ENCODE results near the gene SPEF2.
A peak's percentile ranks its signal among the peaks of the same experiment; 100 is the strongest.

The SPEF2 gene, protein sequence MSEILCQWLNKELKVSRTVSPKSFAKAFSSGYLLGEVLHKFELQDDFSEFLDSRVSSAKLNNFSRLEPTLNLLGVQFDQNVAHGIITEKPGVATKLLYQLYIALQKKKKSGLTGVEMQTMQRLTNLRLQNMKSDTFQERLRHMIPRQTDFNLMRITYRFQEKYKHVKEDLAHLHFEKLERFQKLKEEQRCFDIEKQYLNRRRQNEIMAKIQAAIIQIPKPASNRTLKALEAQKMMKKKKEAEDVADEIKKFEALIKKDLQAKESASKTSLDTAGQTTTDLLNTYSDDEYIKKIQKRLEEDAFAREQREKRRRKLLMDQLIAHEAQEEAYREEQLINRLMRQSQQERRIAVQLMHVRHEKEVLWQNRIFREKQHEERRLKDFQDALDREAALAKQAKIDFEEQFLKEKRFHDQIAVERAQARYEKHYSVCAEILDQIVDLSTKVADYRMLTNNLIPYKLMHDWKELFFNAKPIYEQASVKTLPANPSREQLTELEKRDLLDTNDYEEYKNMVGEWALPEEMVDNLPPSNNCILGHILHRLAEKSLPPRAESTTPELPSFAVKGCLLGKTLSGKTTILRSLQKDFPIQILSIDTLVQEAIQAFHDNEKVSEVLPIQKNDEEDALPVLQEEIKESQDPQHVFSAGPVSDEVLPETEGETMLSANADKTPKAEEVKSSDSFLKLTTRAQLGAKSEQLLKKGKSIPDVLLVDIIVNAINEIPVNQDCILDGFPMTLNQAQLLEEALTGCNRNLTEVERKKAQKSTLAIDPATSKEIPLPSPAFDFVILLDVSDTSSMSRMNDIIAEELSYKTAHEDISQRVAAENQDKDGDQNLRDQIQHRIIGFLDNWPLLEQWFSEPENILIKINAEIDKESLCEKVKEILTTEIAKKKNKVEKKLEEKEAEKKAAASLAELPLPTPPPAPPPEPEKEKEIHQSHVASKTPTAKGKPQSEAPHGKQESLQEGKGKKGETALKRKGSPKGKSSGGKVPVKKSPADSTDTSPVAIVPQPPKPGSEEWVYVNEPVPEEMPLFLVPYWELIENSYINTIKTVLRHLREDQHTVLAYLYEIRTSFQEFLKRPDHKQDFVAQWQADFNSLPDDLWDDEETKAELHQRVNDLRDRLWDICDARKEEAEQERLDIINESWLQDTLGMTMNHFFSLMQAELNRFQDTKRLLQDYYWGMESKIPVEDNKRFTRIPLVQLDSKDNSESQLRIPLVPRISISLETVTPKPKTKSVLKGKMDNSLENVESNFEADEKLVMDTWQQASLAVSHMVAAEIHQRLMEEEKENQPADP (N-terminal part only)

DNA sequence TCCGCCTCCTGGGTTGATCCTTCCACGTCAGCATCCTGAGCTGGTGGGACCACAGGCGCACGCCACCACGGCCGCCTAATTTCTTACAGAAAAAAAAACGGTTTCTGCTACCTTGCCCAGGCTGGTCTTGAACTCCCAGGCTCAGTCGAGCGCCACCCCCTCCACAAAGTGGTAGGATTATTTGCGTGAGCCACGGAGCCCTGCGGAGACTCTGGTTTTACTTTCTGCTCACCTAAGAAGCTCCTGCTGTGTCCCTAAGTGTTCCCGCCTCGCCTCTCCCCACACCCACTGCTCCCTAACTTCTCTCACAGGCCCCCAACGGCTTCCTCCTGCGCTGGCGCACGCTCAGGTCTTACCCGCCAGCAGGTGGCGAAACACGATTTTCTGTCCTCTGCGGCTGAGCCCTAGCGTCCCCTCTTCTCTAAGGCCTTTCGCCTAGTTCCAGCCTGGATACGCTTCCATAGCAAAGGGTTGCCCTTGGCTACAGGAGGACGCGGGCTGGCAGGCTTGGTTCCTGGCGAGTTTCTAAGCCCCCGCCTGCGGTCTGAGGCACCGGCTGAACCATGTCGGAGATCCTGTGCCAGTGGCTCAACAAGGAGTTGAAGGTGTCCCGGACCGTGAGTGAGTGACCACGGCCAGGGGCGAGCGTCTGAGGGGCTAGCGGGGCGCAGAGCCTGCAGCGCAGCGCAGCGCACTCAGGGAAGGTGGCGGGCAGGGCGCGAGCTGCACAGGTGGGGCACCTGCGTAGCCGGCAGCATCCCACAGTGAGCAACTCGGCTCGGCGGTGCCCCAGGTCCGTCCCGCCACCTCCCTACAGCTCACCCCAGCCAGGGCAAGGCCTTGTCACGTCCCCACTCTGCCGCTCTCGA is at the start of gene SPEF2:
TSS of gene SPEF2 (plus strand) at position 429 of the 869 bp plus-strand sequence. CDS start at position 564, 135 bp downstream.
- peak; percentile 49 to 69 (median 67) for DNase-seq (ENCODE audit: low read depth in 2 of 3, low spot score in 2 of 3)

DNA sequence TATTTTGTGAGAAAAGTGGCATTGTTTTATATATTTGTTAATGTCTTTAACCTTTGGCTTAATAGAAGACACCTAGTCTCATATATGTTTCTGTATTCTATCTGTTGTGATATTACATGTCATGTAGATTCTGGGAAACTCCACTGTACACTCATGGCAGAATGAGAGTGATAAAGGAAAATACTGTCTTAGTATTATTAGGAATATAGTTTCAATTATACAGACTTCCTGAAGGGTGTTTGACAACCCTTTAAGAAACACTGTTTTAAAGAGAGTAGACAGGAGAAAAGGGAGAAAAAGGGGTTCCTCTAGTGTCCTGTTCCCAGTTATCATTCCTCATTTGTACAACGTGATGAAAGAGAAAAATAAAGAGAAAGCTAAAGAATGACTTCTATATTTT is 42.1 kb upstream of the SPEF2 start:
- no peak for DNase-seq (ENCODE audit: low read depth in 2 of 3, low spot score in 2 of 3)

DNA sequence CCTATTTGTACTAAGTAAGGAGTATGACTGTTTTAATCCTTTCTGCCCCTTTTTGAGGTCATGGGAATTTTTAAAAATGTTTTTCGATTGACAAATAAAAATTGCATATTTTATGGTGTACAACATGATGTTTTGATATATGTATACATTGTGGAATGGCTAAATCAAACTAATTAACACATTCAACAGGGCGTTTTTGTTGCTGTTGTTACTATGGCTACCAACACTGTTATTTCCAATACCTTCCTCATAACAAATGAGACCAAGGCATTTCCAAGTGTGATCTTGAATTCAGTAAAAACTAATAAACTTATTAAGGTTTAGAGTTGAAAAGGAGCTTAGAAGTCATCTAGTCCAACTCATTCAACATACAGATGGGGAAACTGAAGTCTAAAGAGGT is 30.2 kb upstream of the SPEF2 start:
- DNase-seq (ENCODE audit: low read depth in 2 of 3, low spot score in 2 of 3), result no peak

DNA sequence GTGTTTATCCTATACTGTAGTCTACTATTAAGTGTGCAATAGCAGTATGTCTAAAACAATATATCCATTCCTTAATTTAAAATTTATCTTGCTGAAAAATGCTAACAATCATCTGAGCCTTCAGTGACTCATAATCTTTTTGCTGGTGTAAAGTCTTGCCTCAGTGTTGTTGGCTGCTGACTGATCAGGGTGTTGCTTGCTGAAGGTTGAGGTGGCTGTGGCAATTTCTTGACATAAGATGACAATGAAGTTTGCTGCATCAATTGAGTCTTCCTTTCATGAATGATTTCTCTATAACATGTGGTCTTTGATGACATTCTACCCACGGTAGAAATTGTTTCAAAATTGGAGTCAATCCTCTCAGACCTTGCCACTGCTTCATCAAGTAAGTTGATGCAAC is 24.3 kb upstream of the SPEF2 start:
- no peak for DNase-seq (ENCODE audit: low read depth in 2 of 3, low spot score in 2 of 3)

DNA sequence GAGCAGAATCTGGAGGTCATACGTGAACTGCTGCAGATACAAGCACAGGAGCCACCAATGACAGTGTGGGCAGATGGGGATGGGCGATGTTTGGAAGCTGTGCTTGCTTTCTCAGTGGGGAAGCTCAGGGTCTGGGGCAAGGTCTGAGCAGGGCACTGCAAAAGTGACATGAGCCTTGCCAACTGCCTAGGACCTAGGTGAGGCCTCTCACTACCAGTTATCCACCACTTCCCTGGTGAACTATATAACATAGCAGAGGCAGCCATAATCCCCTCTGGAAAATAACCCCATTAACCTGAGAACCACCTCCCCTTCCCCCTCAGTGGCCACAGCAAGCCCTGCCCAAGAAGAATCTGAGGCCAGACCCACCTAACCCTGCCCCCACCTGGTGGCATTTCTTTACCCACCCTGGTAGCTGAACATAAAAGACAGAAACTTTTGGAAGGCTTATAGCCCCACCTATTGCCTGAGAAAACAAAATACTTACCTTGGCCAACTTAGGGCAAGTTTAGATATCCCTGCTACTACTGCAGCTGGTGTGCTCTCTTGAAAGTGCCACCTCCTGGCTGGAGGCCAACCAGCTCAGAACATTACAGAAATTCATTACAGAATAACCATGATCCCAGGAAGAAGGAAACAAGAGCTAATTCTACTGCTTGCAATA is 18.8 kb upstream of the SPEF2 start:
- no peak for DNase-seq (ENCODE audit: low read depth in 2 of 3, low spot score in 2 of 3)

DNA sequence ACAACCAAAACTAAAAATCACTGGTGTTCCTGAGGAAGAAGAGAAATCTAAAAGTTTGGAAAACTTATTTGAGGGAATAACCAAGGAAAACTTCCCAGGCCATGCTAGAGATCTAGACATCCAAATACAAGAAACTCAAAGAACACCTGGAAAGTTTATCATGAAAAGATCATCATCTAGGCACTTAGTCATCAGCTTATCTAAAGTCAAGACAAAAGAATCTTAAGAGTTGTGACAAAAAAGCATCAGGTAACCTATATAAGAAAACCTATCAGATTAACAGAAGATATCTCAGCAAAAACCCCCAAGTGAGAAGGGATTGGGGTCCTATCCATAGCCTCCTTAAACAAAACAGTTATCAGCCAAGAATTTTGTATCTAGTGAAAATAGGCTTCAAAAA is 17.1 kb upstream of the SPEF2 start:
- no peak for DNase-seq (ENCODE audit: low read depth in 2 of 3, low spot score in 2 of 3)

DNA sequence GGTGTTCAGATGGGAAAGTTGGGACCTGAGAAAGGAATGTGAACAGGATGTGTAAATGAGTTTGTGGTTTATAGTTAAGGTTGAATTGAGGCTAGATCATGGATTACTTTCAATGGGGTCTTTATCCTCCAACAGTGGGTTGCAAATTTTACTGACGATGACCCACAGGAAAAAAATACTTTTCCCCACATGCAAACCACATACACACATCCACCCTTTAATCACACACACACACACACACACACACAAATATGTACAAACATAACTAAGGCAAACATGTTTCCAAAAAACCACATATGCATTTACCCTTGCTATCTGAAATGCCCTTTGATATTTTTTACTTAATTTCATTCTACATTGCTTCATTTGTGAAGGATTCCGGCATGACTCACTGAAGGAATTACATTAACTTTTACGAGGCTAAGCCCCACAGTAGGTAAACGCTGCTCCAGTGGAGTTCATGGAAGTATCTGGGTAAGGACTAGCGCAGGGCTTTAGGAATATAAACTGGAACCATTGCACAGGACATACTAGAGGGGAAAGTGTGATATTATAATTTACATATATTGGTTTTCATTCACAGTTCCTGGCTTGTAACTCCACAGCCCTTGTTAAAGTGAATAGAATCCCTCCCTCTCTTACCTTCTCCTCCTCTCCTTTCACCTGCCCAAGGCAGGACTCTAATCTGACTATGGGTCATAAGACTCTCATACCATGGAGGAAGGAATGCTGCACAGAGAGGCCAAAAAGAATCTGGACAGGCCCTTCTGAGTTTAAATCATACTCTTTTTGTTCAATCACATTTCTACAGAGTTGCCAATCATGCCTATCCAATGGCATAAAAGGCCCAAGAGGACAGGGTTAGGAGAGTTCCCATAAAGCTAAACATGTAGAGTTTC is 8.5 kb upstream of the SPEF2 start:
- DNase-seq (ENCODE audit: low read depth in 2 of 3, low spot score in 2 of 3), result no peak

DNA sequence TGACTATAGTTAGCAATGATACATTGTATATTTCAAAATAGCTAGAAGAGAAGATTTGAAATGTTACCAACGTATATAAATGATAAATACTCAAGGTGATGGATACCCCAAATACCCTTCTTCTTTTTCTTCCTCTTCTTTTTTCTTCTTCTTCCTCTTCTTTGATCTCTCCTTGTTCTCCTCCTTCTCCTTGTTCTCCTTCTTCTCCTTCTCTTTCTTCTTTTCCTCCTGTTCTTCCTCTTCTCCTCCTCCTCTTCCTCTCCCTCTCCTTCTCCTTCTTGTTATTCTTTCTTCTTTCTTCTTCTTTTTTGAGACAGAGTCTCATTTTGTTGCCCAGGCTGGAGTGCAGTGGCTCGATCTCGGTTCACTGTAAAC is 616 bp upstream of the SPEF2 start:
- no peak for DNase-seq (ENCODE audit: low read depth in 2 of 3, low spot score in 2 of 3)

DNA sequence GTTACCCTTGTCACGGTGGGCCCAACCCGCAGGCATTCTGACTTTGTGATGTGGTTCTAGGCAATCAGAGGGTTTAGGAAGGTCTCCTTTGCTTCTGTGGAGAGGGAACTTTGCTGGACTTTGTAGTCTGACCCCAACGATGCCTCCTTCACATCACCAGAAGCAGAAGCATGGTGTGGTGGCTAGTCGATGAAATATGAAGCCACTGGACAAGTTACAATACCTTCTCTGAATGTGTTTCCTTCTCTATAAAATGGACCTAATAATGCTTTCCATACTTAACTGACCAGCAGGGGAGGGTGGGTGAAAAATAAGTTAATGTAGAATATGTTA is 607 bp downstream of the SPEF2 start:
- DNase-seq (ENCODE audit: low read depth in 2 of 3, low spot score in 2 of 3), result no peak

DNA sequence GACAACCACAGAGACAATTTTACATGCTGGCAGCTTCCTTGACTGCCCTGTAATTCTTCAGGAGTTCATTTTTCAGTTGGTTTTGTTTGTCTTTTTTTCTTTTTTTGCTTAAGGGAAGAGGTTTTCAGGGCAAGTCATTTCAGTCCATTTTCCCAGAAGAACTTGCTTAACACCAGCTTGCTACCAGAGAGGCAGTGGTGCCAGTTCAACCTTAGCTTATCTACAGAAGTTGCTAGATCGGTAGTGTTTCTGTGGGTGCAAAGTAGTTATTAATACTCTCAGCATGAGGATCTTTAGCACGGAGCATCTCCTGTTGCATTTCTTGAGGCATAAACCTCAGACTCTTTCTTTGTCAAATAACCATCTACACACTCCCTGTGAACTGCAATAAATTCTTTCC is 1.1 kb downstream of the SPEF2 start:
- no peak for DNase-seq (ENCODE audit: low read depth in 2 of 3, low spot score in 2 of 3)

DNA sequence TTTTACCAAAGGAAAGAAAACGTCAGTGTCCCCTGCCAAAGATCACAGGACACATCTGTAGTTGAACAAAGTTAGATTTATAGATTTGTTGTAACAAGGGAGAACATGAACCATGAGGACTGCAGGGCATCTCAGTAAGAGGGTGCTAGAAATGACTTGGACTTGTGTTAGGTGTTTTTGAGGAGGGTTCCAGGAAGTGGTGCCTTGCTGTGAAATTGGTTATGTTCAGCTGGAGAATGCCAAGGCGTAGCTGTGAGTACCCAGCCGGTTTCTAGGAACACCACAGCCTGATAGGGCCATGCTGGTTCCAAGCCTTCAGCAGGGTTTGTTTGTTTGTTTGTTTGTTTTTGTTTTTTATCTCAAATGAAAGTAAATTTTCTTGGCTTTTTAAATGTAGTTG is 5.3 kb downstream of the SPEF2 start:
- DNase-seq (ENCODE audit: low read depth in 2 of 3, low spot score in 2 of 3), result no peak

DNA sequence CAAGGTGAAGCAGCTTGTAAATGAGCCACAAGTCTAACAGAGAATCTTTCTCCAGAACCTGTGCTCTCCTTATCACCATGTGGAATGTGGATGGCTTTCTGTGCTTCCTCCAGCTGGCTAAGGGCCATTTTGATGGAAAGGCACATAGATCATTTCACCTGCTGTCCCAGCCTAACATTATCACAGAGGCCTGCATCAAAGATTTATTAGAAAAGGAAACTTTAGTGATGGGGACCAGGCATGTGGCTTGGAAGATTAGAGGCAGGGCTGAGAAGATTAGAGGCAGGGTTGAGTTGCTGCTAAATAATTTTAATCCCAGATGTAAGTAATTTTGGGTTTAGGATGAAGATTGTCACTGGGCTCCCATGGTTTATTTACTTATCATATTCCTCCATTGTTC is 6.3 kb downstream of the SPEF2 start:
- DNase-seq (ENCODE audit: low read depth in 2 of 3, low spot score in 2 of 3), result no peak

DNA sequence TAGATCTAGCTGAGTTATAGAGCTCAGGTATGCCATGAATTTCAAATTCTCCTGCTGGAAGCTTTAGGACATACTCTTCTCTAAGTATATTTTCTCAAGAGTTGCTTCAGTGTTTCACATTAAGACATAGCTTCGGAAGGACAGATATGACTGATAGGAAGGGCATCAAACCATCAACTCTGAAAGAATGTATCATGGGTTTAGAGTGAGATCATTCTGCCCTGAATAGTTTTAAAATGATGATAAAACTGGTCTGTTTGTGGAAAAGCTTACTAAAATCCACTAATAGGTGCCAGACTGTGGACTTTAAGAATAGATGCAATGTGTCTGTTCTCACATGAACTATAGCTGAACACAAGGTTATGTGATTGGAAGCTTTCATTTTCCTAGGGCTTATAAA is 8.4 kb downstream of the SPEF2 start:
- DNase-seq (ENCODE audit: low read depth in 2 of 3, low spot score in 2 of 3), result no peak

DNA sequence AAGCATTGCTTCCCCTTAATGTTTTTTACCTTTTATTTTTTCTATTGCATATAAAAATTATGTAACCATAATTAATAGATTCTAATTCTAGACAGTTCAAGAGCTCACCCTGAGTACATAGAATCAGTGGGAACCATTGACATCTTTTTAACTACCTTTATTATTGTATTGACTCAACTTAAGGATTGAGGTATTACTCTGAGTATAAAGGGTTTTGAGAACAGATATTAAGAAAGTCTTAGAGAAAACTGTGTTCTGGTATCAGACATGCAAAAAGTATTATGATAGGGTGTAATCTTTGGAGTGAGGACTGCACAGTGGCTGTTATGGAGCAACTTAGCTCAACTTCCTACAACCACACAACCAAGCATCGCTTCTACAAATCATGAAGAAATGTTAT is 8.9 kb downstream of the SPEF2 start:
- no peak for DNase-seq (ENCODE audit: low read depth in 2 of 3, low spot score in 2 of 3)

DNA sequence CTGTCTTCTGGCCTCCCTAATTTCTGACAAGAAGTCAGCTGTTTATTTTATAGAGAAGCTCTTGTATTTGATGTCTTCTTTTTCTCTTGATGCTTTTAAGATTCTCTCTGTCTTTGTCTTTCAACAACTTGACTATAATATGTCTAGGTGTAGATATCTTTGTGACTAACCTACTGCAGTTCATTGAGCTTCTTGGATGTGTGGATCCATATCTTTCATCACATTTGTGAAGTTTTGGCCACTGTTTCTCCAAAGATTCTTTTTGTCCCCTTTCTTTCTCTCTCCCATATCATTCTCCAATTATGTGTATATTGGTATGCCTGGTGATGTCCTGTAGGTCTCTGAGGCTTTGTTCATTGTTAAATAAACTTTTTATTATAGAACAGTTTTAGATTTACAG is 16.7 kb downstream of the SPEF2 start:
- DNase-seq (ENCODE audit: low read depth in 2 of 3, low spot score in 2 of 3), result no peak

DNA sequence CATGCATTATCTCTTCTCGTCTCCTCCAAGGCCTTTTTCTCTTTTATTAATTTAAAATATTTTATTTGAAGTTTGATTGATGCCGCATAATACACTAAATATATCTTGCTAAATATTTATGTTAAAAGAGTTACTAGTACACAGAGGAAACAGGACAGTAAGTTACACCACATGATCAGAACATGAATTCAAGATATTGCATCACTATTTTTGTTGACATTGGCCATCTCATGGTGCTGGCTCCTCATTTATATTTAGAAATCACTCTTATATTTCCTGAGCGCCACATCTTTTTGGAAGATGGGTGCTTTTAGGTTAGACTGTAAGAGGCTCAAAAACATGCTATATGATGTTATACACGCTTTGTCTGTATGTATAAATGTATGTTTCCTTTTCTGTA is 23.0 kb downstream of the SPEF2 start:
- no peak for DNase-seq (ENCODE audit: low read depth in 2 of 3, low spot score in 2 of 3)

DNA sequence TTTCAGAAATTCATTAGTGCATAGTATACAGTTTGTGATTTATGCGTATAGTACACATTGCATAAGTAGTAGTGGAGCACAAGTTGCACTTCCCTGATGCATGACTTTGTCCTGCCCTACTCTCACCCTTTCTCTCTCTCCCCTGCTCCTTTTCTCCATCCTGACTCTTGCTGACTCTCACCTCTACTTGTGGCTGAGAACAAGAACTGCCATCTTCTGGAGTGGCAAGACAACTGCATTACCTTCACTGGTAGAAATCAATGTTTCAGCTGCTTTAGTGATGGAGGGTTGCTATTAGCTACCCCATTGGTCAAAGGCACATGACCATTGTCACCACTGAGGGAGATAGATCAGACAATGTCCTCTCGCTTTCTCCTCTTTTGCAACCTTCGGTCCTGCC is 26.9 kb downstream of the SPEF2 start:
- no peak for DNase-seq (ENCODE audit: low read depth in 2 of 3, low spot score in 2 of 3)

DNA sequence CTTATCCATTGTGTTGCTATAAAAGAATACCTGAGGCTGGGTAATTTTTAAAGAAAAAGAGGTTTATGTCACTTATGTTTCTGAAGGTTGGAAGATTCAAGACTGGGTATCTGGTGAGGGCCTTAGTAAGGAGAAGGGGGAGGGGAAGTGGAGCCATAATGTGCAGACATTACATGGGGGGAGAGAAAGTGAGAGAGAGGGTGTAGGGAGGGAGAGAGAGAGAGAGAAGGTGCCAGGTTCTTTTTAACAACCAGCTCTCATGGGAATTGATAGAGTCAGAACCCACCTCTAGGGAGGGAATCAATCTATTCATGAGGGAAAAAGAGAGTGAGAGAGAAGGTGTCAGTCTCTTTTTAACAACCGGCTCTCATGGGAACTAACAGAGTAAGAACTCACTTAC is 29.5 kb downstream of the SPEF2 start:
- no peak for DNase-seq (ENCODE audit: low read depth in 2 of 3, low spot score in 2 of 3)

DNA sequence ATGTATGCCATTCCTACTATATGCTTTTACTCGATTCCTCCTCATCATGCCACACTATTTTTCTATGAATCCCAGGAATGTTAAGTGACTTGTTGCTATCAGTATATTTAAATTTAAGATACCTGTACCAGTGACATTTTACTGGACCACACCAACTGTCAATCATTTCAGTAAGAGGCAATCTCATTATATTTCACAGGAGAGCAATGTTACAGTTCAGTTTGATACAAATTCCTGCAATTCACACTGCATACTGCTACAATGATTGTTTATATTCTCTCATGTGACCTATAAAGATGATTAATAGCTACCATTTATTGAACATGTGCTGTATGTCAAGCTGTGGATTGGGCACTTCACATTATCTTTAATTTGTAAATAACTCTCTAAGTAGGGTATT is 30.0 kb downstream of the SPEF2 start:
- DNase-seq (ENCODE audit: low read depth in 2 of 3, low spot score in 2 of 3), result no peak
